GM18907 (cell line): ENCODE results near the gene APOBEC4.

Experiments
- ATAC-seq: cut with Tn5 transposase; IDR thresholded peaks from one replicate; pipeline ENCODE4 v1.9.1; 2021; ENCODE audit warnings: mild to moderate bottlenecking, moderate library complexity; ENCODE audit not compliant: unreplicated experiment

Gene APOBEC4

DNA sequence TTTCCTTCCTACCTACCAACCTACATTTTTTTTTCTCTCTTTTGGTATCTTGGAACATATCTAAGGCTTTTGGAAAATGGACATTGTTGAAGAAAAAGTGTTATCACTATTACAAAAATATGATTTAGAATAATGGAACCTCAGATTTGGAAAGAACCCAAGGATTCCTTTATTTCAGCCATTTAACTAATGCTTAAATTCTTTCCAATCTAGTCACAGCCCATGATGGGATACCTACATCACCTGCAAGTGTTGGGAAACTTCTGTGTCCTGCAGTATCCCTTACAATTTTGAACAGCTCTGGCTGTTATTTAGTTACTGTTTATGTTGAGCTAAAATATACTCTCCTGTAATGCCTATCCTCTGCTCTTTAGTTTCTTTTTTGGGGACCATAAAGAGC, 22.3 kb upstream of the APOBEC4 start:
- ATAC-seq: no peak

DNA sequence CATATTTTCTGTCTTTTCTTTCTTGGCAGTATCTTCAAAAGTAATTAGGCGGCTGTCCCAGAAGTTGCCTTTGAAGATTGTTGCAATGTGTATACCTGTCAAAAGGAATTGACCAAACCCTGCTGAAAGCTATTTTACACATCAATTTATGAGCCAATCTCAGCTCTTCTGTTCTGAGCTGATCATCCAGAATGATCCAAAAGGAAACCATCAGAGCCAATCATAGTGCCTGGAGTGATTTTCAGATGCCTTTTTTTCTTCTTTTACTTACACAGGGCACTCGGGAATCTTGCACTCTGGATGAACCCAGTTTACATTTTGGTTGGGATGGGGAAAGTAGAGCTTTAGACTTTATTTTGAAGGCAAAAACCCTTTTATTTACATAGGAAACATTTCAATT, 21.8 kb upstream of the APOBEC4 start:
- ATAC-seq: no peak

DNA sequence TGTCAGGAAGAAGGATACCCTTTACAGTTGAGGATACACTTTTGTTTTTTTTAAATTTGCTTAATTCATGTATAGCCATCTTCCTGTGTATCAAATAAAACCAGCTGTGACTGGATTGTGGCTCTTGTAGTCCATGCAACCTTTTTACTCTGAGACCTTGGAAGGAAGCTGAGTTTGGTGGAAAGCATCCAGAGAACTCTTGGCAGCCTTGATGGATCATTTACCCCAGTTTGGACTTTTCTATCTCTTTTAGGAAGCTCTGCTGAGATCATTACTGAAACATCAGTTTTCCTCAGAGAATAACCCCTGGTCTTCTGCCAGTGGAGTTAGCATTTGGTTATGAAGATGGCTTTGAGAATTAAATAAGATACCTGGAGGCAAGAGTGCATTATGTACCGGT, 21.2 kb upstream of the APOBEC4 start:
- ATAC-seq: no peak

DNA sequence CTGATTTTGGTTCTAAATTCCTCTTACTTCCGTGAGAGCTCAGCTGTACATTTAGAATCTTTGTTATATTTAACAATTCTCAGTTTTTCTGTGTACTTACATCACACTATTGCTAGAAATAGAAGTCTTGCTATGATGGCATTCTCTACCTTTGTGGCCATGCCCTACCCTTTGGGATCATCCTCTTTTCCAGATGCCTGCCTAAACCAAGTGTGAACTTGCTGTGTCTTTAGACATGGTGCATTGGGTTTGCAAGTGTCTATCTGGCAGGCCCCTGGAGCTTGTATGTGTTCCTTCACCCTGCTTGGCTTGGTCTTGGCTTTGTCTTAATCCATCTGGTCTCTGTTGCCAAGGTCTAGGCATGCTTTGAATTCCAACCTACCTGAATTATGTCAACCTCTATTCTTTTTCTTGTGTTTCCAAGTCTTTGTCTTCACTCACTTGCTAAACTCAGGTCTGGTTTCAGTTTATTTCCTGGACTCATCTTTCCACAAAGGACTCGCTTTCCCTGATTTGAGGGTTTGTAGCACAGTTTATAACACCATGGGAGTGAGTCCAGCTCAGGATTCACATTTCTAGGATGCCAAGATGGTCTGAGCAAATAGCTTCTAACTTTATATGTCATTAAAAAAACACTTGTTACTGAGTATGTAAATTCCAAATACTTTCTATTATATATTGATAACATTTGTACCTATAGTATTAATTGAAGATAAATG, 20.6 kb upstream of the APOBEC4 start:
- no peak for ATAC-seq

DNA sequence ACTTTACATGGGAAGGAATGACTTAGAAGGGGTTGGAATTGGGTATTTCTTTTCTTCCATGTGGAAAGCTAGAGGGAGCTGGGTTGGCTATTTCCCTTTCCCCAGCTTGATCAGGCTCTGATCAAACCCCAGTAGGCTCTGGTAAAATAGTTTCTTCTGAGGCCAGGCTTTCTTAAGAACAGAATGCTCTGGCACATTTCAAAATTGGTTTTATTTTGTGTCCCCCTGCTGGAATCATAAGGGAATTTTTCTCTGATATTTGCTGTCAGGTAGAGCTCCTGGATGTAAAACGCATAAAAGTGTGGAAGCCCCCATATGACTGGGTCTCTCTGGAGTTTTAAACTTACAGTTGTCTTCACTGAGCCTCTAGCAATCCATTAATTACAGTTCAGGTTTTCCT, 17.1 kb upstream of the APOBEC4 start:
- no peak for ATAC-seq

DNA sequence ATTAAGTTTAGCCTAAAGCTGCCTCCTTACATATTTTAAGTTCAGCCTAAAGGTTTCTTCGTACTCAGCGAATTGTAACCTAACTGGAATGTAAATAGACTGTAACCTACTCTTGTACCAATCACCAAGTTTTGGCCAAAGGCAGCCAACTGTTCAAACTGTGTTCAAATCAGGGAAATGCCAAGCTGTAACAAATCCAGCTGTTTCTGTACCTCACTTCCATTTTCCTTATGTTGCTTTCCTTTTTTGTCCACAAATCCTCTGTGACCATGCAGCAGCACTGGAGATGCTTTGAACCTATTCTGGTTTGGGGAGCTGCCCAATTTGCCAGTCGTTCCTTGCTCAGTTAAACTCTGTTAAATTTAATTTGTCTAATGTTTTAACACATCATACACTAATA, 3.2 kb upstream of the APOBEC4 start:
- no peak for ATAC-seq

DNA sequence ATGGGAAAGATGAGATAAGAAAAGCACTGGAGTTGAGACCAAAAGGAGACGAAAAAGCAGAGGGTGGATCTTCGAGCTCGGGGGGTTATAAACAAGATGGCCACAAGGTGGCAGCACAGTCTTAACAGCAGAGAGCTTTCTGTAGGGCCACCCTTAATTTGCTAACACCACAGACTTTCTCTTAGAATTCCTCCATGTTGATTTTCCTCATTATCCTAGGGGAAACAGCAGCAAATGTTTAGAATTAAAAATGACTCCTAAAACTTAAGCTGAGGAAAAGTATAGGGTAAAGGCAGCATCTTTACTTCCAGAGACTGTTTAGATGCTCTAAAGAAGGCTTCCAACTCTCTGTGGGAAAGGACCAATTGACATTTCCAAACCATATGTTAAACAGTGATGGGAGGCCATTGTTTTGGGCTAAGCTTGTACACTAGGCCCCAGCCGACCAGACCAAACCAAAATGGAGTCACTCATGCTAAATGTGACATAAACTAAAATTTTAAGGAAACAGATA, 2.5 kb upstream of the APOBEC4 start:
- no peak for ATAC-seq

DNA sequence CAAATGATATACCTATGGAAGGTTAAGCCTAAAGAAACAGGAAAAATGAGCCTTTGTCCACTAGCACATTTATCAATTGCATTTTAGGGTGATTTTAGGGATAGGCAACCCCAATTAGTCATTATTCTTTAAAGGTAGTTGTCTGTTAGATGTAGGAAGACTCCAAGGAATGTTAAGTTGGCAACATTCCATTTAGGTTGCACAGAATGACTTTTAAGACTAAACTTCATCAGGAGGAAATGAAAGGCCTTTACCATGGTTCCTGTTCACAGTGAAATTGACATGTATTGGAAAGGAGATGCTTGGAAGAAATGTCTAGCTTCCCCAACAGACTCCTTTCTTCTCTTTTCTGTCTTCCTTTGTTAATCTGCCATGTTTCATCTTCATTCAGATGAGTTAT, 1.6 kb upstream of the APOBEC4 start:
- no peak for ATAC-seq

DNA sequence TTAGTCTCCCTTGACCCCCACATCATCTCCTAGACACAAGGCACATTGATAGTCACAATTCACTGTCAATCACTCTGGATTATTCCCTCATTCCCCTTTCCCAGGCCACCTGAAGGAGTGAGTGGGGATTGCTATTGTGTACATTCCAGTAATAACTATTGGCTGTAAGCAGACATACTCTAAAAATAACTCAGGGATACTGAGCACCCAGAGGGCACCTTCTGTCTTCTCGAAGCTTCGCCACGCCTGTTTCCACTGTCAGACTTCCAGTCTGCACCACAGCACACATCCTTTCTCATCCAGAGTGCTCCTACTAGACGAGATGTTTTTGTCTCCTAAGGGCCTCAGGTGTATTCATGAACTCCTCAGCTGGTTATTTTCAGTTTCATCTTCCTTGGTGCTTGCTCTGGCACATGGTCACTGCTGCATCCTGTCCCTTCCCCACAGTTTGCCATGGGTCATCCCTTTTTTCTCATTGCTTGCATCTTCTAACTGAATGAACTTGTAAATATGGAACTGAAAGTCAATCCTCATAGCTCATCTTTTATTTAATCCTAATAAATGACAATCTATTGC, 848 bp upstream of the APOBEC4 start:
- ATAC-seq: no peak

DNA sequence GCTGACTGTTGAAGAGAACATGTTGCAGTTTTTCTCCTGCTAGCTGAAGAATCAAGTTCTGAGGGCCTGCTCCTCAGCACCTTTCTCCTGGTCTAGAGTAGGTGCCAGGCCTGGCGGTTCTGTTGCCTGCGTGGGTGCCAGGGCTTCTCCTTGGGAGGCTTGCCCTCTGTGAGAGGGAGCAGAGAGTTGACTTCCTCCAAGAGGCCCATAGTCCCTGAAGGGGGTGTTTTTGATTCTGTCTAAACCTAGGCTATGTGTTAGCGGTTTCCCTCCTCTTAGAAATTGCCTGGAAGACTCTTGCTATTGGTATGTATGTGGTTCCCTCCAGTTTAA, 312 bp upstream of the APOBEC4 start:
- no peak for ATAC-seq

DNA sequence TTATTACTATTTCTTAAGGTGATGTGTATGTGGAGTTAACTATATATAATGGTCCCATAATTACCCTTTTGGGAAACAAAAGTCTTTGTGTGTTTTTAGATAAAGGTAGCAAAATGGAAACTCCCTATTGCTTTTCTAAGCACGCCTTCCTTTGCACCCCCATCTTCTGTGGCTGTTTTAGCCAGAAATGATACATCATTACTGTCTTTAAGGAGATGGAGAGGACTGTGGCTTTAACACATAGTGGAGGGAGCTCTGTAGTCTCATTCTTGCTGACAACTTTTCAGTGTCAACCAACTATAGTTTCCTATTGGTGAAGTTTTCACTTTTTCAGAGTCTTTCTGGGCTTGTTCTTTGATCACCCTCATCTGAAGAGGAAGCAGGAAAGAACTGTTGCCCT, 1.0 kb downstream of the APOBEC4 start:
- no peak for ATAC-seq

DNA sequence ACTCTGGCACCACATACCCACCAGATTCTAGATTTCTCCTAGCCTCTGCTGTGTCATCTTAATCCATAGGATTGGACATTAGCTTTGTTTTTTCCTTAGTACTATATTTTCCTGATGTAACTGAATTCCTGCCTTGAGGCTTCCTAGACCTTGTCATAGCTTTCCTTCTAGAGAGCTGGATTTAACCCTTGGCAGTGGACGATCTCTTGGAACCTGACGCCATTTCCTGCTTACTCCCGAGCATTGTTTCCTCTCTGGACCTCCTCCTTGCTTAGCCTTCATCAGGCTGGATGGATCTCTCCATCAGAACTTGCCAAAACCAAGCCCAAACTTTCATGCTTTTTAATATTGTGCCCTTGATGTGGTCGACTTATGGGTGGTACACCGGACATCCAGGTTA, 1.5 kb downstream of the APOBEC4 start:
- ATAC-seq: no peak

DNA sequence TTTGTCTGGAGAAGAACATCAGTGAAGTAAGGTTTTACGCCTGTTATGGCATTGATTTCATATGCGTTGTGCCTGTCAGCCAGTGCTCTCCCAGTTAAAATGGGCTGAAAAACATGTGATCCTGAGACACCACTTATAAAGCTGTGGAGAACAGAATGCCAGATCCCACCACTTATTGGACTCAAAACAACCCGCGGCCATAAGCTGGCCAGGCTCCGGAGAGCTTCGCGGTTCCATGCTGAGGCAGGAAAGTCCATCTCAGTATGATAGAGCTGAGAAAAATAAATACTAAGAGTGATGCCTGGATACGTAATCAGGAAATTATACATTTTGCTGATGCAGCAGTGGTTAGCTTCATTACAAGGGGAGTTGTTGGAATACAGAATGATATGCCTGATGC, 5.1 kb downstream of the APOBEC4 start:
- ATAC-seq: no peak

DNA sequence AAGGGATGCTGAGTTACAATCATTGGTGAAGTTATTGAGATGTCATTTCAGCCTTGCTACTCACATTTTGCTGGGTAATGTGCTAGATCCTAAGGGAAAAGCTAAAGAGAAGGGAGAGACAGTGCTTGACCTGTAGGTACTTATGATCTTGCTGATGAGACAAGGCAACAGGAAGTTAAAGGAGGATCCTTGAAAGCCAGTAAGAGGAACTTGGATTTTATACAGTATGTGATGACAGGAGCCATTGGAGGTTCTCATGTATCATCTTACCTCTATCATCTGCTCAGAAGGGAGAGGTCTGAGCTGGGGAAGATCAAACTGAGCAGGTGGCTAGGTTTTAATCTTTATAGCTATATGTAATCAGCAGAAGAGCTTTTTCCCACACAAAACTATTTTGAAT, 6.3 kb downstream of the APOBEC4 start:
- ATAC-seq: no peak

DNA sequence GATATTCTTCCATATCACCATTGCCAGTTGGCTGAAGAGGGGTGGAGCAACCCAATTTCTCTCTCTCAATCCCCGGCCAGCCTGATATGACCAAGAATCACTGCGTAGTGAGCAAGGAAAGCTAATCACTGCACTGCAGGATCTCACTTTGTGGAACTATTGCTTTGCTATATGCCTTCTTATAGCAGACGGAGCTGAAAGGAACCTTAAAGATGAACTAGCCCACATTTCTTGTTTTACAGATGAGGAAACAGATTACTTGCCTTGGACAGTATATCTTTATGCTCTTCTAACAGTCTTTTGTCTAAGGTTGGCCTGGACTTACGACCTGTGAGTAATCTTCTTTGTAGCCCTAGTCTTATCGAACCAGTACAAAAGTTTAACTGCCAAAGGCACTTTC, 7.6 kb downstream of the APOBEC4 start:
- ATAC-seq: no peak

DNA sequence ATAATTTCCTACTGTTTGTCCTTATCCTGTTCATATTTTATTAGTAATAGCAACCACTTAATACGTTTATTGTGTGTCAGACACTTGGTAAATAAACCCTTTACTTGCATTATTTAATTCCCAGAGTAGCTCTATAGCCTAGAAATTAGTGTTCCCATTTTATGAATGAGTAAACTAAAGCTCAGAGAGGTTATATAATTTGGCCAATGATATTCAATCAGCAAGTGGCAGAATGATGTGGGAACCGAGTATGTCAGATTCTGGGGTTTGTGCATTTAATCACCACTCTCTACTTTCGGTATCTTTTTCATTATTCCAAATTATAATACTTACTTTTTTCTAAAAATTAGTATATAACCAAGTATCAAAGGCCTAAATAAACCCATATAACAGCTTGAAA, 10.9 kb downstream of the APOBEC4 start:
- no peak for ATAC-seq

DNA sequence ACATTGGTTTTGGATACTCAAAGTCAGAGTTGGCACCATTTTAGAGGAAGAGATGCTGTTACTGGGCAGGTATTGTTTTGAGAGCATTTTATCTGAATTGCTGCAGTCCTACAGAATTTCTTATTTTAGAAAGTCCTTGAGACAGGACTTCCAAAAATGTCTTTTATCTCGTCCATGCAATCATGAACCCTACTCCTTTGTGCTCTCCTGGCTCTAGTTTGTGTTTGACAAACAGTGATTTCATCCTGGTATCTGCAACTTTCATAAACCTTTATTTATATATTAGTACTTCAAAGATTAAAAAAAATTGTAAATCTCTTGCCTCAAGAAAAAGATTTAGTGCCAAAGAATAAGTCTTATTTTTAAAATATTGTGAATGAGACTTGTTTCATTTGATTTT, 12.9 kb downstream of the APOBEC4 start:
- ATAC-seq: no peak

DNA sequence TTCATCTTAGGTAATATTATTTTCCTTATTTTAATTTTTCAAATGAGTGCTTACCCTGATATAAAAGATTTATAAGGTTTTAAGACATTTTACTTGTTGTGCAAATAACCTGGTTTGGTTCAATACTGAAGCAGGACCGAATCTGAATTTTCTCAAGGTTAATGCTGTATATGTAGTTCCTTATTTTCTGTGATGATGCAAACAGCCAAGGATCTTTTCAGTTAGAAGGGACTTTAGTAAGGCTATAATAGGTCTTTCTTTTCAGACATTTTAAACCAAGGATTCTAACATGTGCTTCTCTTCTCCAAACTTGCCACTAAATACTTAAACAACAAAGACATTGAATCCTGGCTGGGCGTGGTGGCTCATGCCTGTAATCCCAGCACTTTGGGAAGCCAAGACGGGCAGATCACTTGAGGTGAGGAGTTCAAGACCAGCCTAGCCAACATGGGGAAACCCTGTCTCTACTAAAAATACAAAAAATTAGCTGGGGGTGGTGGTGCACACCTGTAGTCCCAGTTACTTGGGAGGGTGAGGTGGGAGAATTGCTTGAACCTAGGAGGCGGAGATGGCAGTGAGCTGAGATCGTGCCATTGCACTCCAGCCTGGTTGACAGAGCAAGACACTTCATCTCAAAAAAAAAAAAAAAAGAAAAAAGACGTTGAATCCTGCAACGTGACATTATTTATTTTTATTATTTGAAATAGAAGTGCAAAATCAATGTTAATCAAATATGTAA, 14.3 kb downstream of the APOBEC4 start:
- no peak for ATAC-seq

DNA sequence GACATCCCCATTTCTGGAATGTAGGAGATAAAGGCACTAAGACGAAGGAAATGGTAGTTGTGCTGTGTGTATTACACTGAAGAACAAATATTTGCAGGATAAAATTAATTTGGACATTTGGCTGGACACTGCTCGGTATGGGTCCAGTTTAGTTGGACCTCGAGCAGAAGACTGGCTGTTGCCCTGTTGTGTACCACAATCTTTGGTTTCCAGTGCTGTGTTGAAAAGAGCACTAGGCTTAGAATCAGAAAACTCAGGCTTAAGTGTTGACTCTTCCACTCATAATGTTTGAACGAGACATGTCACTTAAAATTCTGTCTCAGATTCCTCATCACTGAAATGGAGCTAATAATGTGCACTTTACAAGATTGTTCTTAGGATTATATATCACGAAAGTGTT, 16.3 kb downstream of the APOBEC4 start:
- ATAC-seq: no peak

DNA sequence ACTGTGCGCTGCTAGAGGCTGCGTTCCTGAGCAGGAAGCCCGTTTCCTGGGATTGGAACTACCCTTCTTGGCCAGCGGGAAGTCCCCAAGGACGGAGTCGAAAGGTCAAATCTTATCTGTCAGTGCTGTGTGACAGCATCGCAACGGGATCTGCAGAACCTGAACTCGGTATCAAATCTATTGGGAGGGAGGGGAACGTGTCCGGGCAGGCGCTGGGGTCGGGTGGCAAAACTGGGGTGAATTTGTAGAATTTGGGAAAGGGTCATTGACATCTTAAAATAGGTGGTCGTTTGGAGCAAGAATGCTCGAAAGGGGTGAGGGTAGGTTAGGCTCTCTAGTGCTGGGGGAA, 16.8 kb downstream of the APOBEC4 start:
- ATAC-seq: no peak

DNA sequence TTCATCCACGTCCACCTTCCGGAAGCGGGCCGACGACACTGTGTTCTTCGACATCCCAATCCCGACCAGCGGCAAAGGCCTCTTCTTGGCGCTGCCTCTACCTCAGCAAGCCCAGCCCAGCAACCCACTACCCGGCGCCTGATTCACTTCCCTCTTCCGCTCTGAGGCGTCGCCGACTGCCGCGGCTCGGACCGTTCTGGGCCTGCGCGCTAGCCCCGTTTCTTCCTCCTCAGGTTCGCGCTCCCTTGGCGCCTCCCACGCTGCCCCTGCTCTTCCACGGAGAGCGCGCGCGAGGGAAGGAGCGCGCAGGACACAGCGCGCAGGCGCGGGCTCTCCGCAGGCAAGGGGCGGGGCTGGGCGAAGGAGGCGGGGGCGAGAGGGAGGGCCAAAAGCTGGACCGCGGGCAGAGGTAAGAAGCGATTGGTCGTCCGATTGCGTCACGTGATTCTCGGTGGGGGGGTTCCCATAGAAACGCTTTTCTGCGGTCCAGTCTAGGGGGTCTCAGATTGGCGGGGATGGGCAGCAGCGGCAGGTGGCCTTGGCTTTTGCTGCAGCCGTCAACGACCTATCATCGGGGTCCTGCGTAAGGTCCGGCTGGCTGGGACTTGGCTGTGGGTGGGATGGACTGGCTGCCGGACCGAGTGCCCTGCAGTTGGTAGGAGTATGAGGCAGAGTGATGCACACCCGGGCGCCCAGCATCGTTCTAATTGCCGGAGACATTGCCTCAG, 17.3 kb downstream of the APOBEC4 start, which contains the start of gene ARPC5:
TSS of gene ARPC5 (minus strand) at position 178 of the 728 bp plus-strand sequence. CDS start at position 54, 124 bp downstream.
- peak; percentile 89 for ATAC-seq
